Stimulated activated CD4-positive, alpha-beta T cell treated with anti-CD3 and anti-CD28 coated beads, Interleukin-4, amount 100 ng/mL, for 48 hours (primary cell): ENCODE results near the gene ZSCAN20.

Experiments used
- DNase-seq, 2 donors: peaks; one replicate each; pipeline ENCODE4 v3.0.0-alpha.2; 2020; ENCODE audit warnings: low read depth in 2 of 2

ZSCAN20 gene

GRCh38 chr1:33532936-33533335 is 60.5 kb downstream of the ZSCAN20 start:
- DNase-seq, result no peak

- DNase-seq, result no peak
Observed at GRCh38 chr1:33535334-33535733, 62.9 kb downstream of the ZSCAN20 start.

- no peak for DNase-seq
Observed at GRCh38 chr1:33537885-33538284, 65.4 kb downstream of the ZSCAN20 start.

- no peak for DNase-seq
Observed at GRCh38 chr1:33541966-33542365, 69.5 kb downstream of the ZSCAN20 start.
